Prostate gland (tissue), 2 donors: Measurements from ENCODE around the gene TMEM126A. TPM values are rescaled to one million over a fixed set of nuclear protein-coding genes. Genes with fewer than 3 reads are reported as not detected.

ENCODE experiments used
- DNase-seq: peaks from one replicate; pipeline ENCODE4 v3.0.0-alpha.2; 2019; ENCODE audit warnings: low spot score
- H3K27ac ChIP-seq, 2 donors: fragments of 200-600 bp; sonication (generic); 2 replicates each; pipeline ENCODE4 v1.5.1; 2017 to 2019
- H3K27me3 ChIP-seq: fragments of 200-600 bp; sonication (generic); replicated peaks from 2 replicates; pipeline ENCODE4 v1.5.1; 2019; ENCODE audit not compliant: insufficient read depth
- H3K36me3 ChIP-seq, 2 donors: fragments of 200-600 bp; sonication (generic); 1 replicate in 1 of 2; 2 replicates in 1 of 2; pipeline versions ENCODE4 v1.5.1 to v1.8.1; 2017 to 2019
- H3K4me1 ChIP-seq: fragments of 200-600 bp; sonication (generic); replicated peaks from 2 replicates; pipeline ENCODE4 v1.5.1; 2019
- H3K4me3 ChIP-seq, 2 donors: fragments of 200-600 bp; sonication (generic); 2 replicates each; pipeline ENCODE4 v1.5.1; 2017 to 2019
- H3K9me3 ChIP-seq: fragments of 200-600 bp; sonication (generic); 2 replicates; pipeline ENCODE4 v1.5.1; 2017
- CTCF ChIP-seq, 4 experiments: fragments of 200-600 bp in 2 of 4; fragments of 450-650 bp in 2 of 4; sonication (generic) in 2 of 4; IDR thresholded peaks; 1 replicate in 3 of 4; 2 replicates in 1 of 4; pipeline ENCODE4 v1.5.1; 2016 to 2019; ENCODE audit warnings: antibody characterized with exemption in 4 of 4, mild to moderate bottlenecking in 2 of 4, moderate library complexity in 2 of 4
- POLR2A ChIP-seq: fragments of 450-650 bp; IDR thresholded peaks from one replicate; pipeline ENCODE4 v1.6.1; 2016; ENCODE audit warnings: antibody characterized with exemption, mild to moderate bottlenecking
- POLR2AphosphoS5 ChIP-seq: sonication (generic); formaldehyde crosslinking; IDR thresholded peaks from one replicate; pipeline ENCODE4 v1.6.1; 2017; ENCODE audit warnings: antibody characterized with exemption
- WGBS: methylation state at CpG from one replicate; pipeline ENCODE4 v1.1.5; 2018; 5-methylcytosine and 5-hydroxymethylcytosine counted together
- intact Hi-C: fragments of 100-400 bp; cut with DNase I; formaldehyde crosslinking; loops from one replicate; pipeline ENCODE4 v1.14.2; 2022
- total RNA-seq, 2 donors: library from RNA; depleted of rRNA; stranded (reverse); fragments of >200 nt; gene quantifications; one replicate each; pipeline ENCODE4 v1.1.0, GENCODE V29; 2016

Gene TMEM126A
- total RNA-seq, 2 donors from 2014 or later = 13.6 to 24.4 TPM

GRCh38 chr11:85695546-85695945 is 47.8 kb downstream of the TMEM126A start:
- Histone ChIP-seq H3K27ac (no peak overlapping the region), H3K4me1 (no peaks in the 10 kb centered on the region), H3K4me3 (no peak overlapping the region), H3K36me3 (no peaks in the 10 kb centered on the region), H3K27me3 (no peaks in the 10 kb centered on the region), H3K9me3 (no peaks in the 10 kb centered on the region)
- no peak for DNase-seq
- intact Hi-C loops = loop anchor here (10.0 kb wide), 1 partner anchor 519 kb away; no protein-coding TSS in a partner anchor
- no peak for TF ChIP-seq POLR2A
- TF ChIP-seq POLR2AphosphoS5 = no peak
- TF ChIP-seq CTCF (IDR thresholded peaks at IDR 0.05) = no peak

GRCh38 chr11:85697747-85698146 is 50.0 kb downstream of the TMEM126A start:
- Histone ChIP-seq H3K9me3 (no peaks in the 10 kb centered on the region), H3K4me3 (no peak overlapping the region), H3K36me3 (no peaks in the 10 kb centered on the region), H3K27me3 (no peaks in the 10 kb centered on the region), H3K4me1 (no peaks in the 10 kb centered on the region), H3K27ac (no peak overlapping the region)
- intact Hi-C loops = loop anchor here (10.0 kb wide), 1 partner anchor 517 kb away; no protein-coding TSS in a partner anchor
- TF ChIP-seq POLR2A (no peak), POLR2AphosphoS5 (no peak), CTCF (IDR thresholded peaks at IDR 0.05) (no peak)
- DNase-seq = no peak
- 75% methylated on average over 2 of the region's 2 CpGs for WGBS

DNA sequence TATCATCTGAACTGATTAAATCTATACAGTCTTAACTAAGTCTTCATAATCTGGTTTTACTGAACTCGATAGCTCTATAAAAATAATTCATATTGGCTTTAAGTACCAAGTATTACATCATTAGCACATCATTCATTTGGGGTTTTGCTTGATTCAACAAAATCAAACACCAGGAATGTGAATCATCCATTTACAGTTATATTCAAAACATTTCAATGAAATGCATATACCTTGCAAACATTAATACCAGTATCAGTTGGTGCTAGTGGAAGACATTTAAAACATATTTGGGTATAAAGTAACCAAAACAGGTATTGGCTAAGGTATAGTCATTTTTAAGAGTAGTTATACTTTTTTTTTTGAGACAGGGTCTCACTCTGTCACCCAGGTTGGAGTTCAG is 50.4 kb downstream of the TMEM126A start:
- H3K4me3 ChIP-seq = no peak overlapping the region
- H3K27ac ChIP-seq = no peak overlapping the region
- 28% methylated on average over 1 of the region's 1 CpG for WGBS
- DNase-seq = no peak
- H3K9me3 ChIP-seq = no peaks in the 10 kb centered on the region
- TF ChIP-seq POLR2AphosphoS5 (no peak), CTCF (IDR thresholded peaks at IDR 0.05) (no peak), POLR2A (no peak)
- H3K36me3 ChIP-seq = no peaks in the 10 kb centered on the region
- H3K4me1 ChIP-seq = no peaks in the 10 kb centered on the region
- intact Hi-C loops = loop anchor here (10.0 kb wide), 1 partner anchor 517 kb away; no protein-coding TSS in a partner anchor
- H3K27me3 ChIP-seq = no peaks in the 10 kb centered on the region

- 89% methylated on average over 2 of the region's 2 CpGs for WGBS
- H3K27me3 ChIP-seq = no peaks in the 10 kb centered on the region
- H3K36me3 ChIP-seq = no peaks in the 10 kb centered on the region
- TF ChIP-seq POLR2A = no peak
- no peak for TF ChIP-seq CTCF (IDR thresholded peaks at IDR 0.05)
- no peak for TF ChIP-seq POLR2AphosphoS5
- intact Hi-C loops = loop anchor here (10.0 kb wide), 1 partner anchor 515 kb away; no protein-coding TSS in a partner anchor
- DNase-seq = no peak
- no peak overlapping the region for H3K4me3 ChIP-seq
- no peaks in the 10 kb centered on the region for H3K4me1 ChIP-seq
- no peaks in the 10 kb centered on the region for H3K9me3 ChIP-seq
- H3K27ac ChIP-seq = no peak overlapping the region
Measured at GRCh38 chr11:85699957-85700741, 52.4 kb downstream of the TMEM126A start.

GRCh38 chr11:85704967-85705366 is 57.2 kb downstream of the TMEM126A start:
- no peak for DNase-seq
- Histone ChIP-seq H3K9me3 (no peaks in the 10 kb centered on the region), H3K27me3 (no peaks in the 10 kb centered on the region), H3K27ac (no peak overlapping the region), H3K4me3 (no peak overlapping the region), H3K4me1 (no peaks in the 10 kb centered on the region), H3K36me3 (no peaks in the 10 kb centered on the region)
- TF ChIP-seq CTCF (IDR thresholded peaks at IDR 0.05) = no peak
- TF ChIP-seq POLR2AphosphoS5 = no peak
- no peak for TF ChIP-seq POLR2A
- intact Hi-C loops = no loop called here
- WGBS = 94% methylated on average over 3 of the region's 3 CpGs
